Duodenal mucosa (tissue), 2 donors: ENCODE data around the gene MYNN.

Experiments used
- H3K27ac ChIP-seq: one replicate; pipeline ENCODE4 v1.7.0; 2013; ENCODE audit warnings: low read depth, low read length
- H3K27me3 ChIP-seq, 2 donors: one replicate each; pipeline ENCODE4 v1.7.0; 2013; ENCODE audit warnings: low read length in 2 of 2, control low read depth in 1 of 2; ENCODE audit not compliant: insufficient read depth in 2 of 2, control insufficient read depth in 1 of 2
- H3K36me3 ChIP-seq, 2 donors: one replicate each; pipeline ENCODE4 v1.7.0; 2013; ENCODE audit warnings: low read length in 2 of 2, control low read depth in 1 of 2; ENCODE audit not compliant: insufficient read depth in 2 of 2, control insufficient read depth in 1 of 2
- H3K4me1 ChIP-seq, 2 donors: one replicate each; pipeline ENCODE4 v1.7.0; 2013; ENCODE audit warnings: low read length in 2 of 2, control low read depth in 1 of 2; ENCODE audit not compliant: insufficient read depth in 2 of 2, control insufficient read depth in 1 of 2
- H3K4me3 ChIP-seq, 2 donors: one replicate each; pipeline ENCODE4 v1.7.0; 2013; ENCODE audit warnings: low read length in 2 of 2, low read depth in 1 of 2
- H3K9ac ChIP-seq, 2 donors: one replicate each; pipeline ENCODE4 v1.7.0; 2013; ENCODE audit warnings: low read length in 2 of 2, low read depth in 1 of 2
- H3K9me3 ChIP-seq, 2 donors: one replicate each; pipeline ENCODE4 v1.7.0; 2013; ENCODE audit warnings: low read length in 2 of 2, control low read depth in 1 of 2; ENCODE audit not compliant: control insufficient read depth in 1 of 2

Gene MYNN

GRCh38 chr3:169825316-169825715 lies 52.1 kb downstream of the MYNN start:
- Histone ChIP-seq H3K27me3 (no peaks in the 10 kb centered on the region), H3K4me1 (no peaks in the 10 kb centered on the region), H3K9ac (no peak overlapping the region), H3K27ac (no peak overlapping the region), H3K36me3 (no peaks in the 10 kb centered on the region), H3K4me3 (no peak overlapping the region), H3K9me3 (no peaks in the 10 kb centered on the region)

DNA sequence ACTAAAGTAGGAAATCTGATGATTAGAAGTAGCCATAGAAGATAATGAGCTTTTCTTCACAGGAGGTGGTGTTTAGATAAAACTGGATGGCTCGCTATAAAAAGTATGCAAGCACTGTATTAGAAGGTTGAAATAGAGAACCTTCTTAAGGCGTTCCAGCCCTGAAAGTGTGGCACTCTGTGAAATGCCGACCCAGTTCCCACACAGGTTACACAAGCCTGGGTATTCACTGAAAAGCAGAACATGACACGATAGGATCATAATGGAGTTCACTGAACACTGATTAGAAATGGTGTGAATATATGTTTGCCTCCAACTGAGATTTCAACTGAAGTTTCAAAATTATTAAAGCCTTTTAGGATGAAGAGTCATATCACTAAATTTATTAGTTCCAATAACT lies 54.5 kb downstream of the MYNN start:
- Histone ChIP-seq H3K9ac (no peak overlapping the region), H3K9me3 (no peaks in the 10 kb centered on the region), H3K36me3 (no peaks in the 10 kb centered on the region), H3K4me1 (no peaks in the 10 kb centered on the region), H3K4me3 (no peak overlapping the region), H3K27me3 (no peaks in the 10 kb centered on the region), H3K27ac (no peak overlapping the region)

DNA sequence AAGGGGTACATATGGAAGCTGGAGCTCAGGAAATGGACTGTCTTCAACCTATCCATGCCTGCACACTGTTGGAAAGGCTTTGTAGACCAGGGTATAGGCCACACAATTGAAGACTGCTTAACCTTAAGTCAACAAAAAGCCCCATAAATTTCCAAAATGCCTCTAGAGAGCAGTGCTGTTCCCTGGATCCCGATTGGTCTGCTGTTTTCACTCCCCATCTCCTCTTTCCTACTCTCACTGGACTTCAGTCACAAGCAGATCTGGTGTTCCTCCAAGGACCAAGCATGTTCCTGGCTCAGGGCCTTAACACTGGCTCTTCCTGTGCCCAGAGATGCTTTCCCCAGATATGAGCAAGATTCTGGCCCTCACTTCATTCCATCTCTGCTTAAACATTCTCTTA lies 62.3 kb downstream of the MYNN start:
- H3K27ac ChIP-seq = no peak overlapping the region
- H3K9me3 ChIP-seq = no peaks in the 10 kb centered on the region
- no peak overlapping the region for H3K9ac ChIP-seq
- no peaks in the 10 kb centered on the region for H3K4me1 ChIP-seq
- no peak overlapping the region for H3K4me3 ChIP-seq
- H3K27me3 ChIP-seq = no peaks in the 10 kb centered on the region
- H3K36me3 ChIP-seq = no peaks in the 10 kb centered on the region

DNA sequence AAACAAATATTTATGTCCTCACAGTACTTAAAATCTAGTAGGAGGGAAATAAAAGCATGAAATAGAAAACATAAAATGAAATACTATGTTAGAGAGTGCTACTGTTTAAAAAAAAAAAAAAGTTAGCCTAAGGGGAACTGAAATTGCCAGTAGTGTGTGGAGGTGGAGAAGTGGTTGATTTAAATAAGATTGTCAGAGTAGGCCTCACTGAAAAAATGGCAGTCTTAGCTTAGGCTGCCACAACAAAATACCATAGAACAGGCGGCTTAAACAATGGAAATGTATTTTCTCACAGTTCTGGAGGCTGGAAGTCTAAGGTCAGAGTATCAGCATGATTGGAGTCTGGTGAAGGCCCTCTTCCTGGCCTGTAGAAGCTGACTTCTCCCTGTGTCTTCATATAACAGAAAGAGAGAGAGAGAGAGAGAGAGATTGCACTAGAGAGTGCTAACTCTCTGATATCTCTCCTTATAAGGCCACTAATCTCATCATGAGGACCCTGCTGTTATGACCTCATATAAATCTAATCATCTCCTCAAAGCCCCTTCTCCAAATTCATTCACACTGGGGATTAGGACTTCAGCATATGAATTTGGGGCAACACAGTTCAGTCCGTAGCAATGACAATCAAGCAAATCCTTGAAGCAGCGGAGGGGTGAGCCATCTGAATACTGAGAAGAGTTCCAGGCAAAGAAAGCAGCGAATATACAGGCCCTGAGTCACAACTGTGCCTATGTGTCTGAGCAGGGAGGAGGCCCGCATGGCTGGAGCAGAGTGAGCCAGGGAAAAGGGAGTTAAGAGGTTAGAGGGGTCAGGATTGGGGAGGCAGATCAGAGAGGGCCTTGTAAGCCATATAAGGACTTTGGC lies 63.1 kb downstream of the MYNN start:
- Histone ChIP-seq H3K4me1 (no peaks in the 10 kb centered on the region), H3K36me3 (no peaks in the 10 kb centered on the region), H3K9me3 (no peaks in the 10 kb centered on the region), H3K4me3 (no peak overlapping the region), H3K9ac (no peak overlapping the region), H3K27ac (no peak overlapping the region), H3K27me3 (no peaks in the 10 kb centered on the region)

DNA sequence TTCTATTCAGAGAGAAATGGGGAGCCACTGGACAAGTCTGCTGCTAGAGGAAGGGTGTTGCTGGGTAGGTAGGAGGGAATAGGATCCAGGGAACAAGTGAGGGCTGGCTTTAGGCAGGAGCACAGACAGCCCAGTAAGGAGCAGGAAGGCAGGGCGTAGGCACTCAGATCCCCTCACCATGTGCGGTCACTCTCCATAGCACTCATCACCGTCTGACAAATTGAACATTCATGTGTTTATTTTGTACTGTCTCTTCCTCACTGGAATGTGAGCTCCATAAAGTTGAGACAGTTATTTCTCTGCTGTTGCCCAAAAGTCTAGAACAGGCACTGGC lies 63.7 kb downstream of the MYNN start:
- Histone ChIP-seq H3K27ac (no peak overlapping the region), H3K36me3 (no peaks in the 10 kb centered on the region), H3K9ac (no peak overlapping the region), H3K9me3 (no peaks in the 10 kb centered on the region), H3K4me1 (no peaks in the 10 kb centered on the region), H3K27me3 (no peaks in the 10 kb centered on the region), H3K4me3 (no peak overlapping the region)

GRCh38 chr3:169838511-169839030 lies 65.4 kb downstream of the MYNN start:
- Histone ChIP-seq H3K4me3 (no peak overlapping the region), H3K9me3 (no peaks in the 10 kb centered on the region), H3K36me3 (no peaks in the 10 kb centered on the region), H3K27me3 (no peaks in the 10 kb centered on the region), H3K4me1 (no peaks in the 10 kb centered on the region), H3K27ac (no peak overlapping the region), H3K9ac (no peak overlapping the region)
